Fibroblast of villous mesenchyme (primary cell): ENCODE results near the gene RFX5. TPM values are rescaled to one million over a fixed set of nuclear protein-coding genes. Genes with fewer than 3 reads are reported as not detected.
"Not testable (repeated sequence)": the region's sequence is repeated elsewhere in the genome, so short reads cannot be mapped to it uniquely, and the experiment has no call there.

ENCODE experiments used
- DNase-seq: peaks from one replicate; pipeline ENCODE4 v3.0.0-alpha.2; 2010; ENCODE audit warnings: low read depth
- H3K4me3 ChIP-seq: 2 replicates; pipeline ENCODE4 v1.5.1; 2011; ENCODE audit warnings: low read depth, mild to moderate bottlenecking, low read length
- total RNA-seq: library from RNA; depleted of rRNA; stranded (reverse); fragments of >200 nt; gene quantifications from 2 replicates; pipeline ENCODE4 v1.2.3, GENCODE V29; 2012
- TF ChIP-seq, protein P1 (sequence below): IDR thresholded peaks from 2 replicates; pipeline ENCODE4 v1.5.1; 2012; ENCODE audit warnings: low read depth, mild to moderate bottlenecking, low read length; ENCODE audit not compliant: insufficient read depth

Gene RFX5
- 34.8 and 58.7 TPM in 2 replicates for total RNA-seq

DNA sequence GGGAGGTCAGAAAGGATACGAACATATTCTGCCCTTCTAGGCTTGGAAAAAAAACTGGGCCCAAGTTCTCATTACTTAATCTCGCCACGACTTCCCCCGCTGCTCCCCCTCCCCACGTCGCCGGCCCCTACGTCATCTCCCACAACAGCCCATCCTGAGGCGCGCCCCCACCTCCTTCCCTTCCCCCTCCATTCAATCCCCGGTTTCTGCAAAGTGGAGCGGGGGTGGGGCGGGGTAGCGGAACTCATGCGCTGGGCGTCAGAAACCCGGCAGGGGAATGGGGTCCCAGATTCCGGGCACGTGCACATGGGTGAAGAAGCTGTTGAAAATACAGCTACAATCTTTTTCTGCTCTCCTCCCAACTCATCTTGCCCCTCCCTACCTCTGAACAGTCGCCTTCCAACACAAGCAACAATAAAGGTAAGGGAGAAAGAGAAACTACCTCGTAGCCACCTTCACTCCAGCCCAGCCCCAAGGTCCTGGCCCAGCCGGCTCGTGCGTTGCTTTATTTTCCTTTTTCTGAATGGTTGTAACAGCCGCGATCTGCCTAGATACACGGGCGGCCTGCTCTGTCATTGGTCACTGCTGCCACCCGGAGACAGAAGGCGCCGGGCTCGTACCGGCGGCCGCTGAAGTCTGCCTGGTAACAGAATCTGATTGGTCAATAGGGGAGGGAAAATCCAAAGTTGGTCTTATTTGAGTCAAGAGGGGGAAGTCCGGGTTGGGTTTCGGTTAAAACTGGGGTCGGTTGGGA, at the start of gene RFX5:
RFX5 (minus strand) TSS at position 484 of the 754 bp plus-strand sequence. CDS start 932 bp downstream, outside the sequence.
- TF ChIP-seq, protein P1, sequence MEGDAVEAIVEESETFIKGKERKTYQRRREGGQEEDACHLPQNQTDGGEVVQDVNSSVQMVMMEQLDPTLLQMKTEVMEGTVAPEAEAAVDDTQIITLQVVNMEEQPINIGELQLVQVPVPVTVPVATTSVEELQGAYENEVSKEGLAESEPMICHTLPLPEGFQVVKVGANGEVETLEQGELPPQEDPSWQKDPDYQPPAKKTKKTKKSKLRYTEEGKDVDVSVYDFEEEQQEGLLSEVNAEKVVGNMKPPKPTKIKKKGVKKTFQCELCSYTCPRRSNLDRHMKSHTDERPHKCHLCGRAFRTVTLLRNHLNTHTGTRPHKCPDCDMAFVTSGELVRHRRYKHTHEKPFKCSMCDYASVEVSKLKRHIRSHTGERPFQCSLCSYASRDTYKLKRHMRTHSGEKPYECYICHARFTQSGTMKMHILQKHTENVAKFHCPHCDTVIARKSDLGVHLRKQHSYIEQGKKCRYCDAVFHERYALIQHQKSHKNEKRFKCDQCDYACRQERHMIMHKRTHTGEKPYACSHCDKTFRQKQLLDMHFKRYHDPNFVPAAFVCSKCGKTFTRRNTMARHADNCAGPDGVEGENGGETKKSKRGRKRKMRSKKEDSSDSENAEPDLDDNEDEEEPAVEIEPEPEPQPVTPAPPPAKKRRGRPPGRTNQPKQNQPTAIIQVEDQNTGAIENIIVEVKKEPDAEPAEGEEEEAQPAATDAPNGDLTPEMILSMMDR: no peak
- peak within 1 kb of the TSS; percentile 94 for H3K4me3 ChIP-seq
- DNase-seq: peak; percentile 99

DNA sequence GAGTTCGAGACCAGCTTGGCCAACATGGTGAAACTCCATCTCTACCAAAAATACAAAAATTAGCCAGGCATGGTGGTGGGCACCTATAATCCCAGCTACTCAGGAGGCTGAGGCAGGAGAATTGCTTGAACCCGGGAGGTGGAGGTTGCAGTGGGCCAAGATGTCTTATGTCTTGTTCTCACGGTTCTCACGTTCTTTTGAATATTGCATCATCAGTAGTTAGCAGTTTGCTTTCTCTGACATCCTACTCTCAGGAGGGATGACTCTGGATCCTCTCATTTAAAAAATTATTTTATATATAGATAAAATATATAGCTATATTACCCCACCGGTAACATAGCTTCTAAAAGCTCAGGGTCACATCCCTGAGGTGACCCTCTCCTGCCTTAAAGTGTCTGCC, 49.2 kb upstream of the RFX5 start:
- not testable (repeated sequence) for DNase-seq

DNA sequence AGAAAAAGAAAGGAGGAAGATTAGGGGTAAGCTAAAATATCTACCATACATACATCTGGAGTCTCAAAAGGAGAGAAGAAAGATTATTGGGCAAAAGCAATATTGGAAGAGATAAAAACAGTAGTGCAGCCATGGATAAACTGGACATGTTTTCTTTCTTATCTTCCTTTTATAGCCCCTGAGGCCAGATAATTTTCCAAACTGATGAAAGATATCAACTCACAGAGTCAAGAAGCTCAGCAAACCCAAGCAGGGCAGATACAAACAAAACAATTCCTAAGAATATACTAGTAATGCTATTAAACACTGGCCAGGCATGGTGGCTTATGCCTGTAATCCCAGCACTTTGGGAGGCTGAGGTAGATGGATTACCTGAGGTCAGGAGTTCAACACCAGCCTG, 46.5 kb upstream of the RFX5 start:
- no peak for DNase-seq
- TF ChIP-seq, protein P1: no peak
- H3K4me3 ChIP-seq: no peak overlapping the region

More for the DNA sequence above, 49.2 kb upstream of the RFX5 start:
- H3K4me3 ChIP-seq: not testable (repeated sequence)

DNA sequence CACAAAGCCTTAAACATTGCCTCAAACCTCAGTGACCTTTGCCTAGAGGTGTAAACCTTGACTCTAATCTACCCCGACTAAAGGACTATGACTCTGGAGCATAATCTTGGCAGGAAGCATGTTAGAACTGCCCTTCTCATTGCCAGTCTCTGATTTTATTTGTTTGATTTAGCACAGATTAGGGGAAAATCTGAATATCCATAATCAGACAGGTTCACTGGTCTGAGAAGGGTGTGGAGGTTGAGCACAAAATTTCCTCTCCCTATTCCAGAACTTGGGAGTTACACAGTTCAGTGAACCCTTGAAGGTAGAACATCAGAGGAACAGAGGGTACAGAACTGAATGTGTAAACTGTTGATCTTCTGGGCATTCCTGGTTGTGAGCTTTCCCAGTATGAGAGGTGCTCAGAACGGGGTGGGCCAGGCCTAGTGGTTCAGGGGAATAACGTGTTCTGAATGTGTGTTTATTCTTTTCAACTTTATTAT, 44.1 kb upstream of the RFX5 start:
- no peak overlapping the region for H3K4me3 ChIP-seq
- no peak for DNase-seq
- TF ChIP-seq, protein P1: no peak

DNA sequence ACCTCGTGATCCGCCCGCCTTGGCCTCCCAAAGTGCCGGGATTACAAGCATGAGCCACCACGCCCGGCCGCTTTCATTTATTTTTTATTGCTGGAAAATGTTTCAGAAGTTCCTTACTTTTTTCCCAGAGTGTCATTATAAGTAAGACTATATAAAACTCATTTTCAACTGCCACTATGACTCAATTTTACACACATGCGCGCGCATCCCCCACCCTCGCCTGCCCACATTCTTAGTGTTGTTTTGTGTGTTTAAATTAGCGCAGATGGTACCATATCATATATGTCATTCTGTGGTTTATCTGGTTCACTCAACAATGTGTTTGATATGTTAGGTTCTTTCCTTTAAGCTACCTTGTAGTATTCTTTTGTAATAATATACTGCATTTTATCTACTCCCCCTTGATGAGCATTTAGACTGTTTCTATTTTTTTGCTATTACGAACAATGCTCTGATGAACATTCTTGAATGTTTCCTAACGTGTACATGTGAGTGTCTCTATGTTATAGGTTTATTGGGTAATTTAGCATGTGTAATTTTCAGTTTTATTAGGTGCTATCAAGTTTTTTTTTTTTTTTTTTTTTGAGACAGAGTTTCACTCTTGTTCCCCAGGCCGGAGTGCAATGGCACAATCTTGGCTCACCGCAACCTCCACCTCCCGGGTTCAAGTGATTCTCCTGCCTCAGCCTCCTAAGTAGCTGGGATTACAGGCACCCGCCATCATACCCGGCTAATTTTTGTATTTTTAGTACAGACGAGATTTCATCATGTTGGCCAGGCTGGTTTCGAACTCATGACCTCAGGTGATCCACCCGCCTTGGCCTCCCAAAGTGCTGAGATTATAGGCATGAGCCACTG, 43.4 kb upstream of the RFX5 start:
- not testable (repeated sequence) for H3K4me3 ChIP-seq, DNase-seq

DNA sequence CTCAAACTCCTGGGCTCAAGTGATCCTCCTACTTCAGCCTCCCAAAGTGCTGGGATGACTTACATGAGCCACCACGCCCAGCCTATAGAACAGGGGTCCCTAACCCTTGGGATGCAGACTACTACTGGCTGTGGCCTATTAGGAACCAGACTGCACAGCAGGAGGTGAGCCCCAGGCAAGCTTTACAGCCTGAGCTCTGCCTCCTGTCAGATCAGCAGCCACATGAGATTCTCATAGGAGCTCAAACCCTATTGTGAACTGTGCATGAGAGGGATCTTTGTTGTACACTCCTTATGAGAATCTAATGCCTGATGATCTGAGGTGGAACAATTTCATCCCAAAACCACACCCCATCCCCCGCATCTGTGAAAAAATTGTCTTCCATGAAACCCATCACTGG, 39.0 kb upstream of the RFX5 start:
- TF ChIP-seq, protein P1: no peak
- H3K4me3 ChIP-seq: no peak overlapping the region
- no peak for DNase-seq

DNA sequence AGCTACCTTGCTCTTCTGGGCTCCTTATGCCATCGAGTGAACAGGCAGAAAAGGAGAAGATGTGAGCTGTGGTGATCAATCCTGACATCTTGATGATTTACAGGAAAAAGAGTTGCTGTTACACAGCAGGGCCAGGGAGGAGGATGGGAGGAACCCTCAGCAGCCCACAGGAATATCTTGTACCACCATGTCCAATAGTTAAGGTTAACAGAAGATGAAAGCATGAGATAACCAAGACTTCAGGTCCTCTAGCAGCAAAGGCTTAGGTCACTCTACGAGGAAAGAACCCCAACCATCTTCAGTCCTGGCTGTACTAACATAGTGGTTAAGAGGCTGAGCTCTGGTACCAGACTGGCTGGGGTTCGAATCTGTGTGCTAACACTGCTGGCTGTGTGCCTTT, 37.5 kb upstream of the RFX5 start:
- no peak for DNase-seq
- TF ChIP-seq, protein P1: no peak
- no peak overlapping the region for H3K4me3 ChIP-seq
